Measurements from ENCODE around the gene FAM8A1. TPM values are rescaled to one million over a fixed set of nuclear protein-coding genes. Genes with fewer than 3 reads are reported as not detected.

FAM8A1 gene
- polyA plus RNA-seq, 3 donors, result 9.0 to 12.5 (median 11.1) TPM

DNA sequence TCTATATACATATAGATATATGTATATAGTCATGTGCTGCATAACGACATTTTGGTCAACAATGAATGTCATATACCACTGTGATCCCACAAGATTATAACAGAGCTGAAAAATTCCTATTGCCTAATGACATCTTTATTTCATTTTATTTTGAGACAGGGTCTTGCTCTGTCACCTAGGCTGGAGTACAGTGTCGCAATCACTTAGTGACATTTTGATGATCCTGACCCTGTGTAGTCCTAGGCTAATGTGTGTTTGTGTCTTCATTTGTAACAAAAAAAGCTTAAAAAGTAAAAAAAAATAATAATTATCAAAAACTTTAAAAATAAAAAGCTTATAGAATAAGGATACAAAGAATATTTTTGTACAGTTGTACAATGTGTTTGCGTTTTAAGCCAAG is 4.0 kb upstream of the FAM8A1 start:
- no peak overlapping the region for H3K27ac ChIP-seq (ENCODE audit: low read depth, low read length)
- 92 to 96% (median 95%) methylated on average over 3 of the region's 3 CpGs for WGBS, 3 donors

DNA sequence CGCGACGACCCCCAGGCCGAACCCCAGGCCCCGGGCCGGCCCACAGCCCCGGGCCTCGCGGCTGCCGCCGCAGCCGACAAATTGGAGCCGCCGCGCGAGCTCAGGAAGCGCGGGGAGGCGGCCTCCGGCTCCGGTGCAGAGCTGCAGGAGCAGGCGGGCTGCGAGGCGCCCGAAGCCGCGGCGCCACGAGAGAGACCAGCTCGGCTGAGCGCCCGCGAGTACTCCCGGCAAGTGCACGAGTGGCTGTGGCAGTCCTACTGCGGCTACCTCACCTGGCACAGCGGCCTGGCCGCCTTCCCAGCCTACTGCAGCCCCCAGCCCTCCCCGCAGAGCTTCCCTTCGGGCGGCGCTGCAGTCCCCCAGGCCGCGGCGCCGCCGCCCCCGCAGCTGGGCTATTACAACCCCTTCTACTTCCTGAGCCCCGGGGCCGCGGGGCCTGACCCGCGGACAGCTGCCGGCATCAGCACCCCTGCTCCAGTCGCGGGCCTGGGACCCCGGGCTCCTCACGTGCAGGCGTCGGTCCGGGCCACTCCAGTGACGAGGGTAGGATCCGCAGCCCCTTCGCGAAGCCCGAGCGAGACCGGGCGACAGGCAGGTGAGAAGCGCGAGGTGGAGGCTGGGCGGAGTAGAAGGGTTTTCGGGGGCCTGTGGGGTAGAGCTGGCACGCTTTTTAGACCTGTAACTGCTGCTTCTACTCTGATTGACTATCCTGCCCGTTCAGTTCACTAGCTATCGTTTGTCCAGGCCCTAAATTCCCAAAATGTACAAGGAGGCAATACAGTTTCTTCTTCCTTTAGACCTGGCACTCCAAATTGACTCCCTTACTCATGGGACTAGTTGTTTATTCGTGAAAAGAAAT is 654 bp downstream of the FAM8A1 start:
- 0% methylated on average over 63 to 77 of the region's 77 CpGs for WGBS, 3 donors
- peak overlapping the region; percentile 44 for H3K27ac ChIP-seq (ENCODE audit: low read depth, low read length)

DNA sequence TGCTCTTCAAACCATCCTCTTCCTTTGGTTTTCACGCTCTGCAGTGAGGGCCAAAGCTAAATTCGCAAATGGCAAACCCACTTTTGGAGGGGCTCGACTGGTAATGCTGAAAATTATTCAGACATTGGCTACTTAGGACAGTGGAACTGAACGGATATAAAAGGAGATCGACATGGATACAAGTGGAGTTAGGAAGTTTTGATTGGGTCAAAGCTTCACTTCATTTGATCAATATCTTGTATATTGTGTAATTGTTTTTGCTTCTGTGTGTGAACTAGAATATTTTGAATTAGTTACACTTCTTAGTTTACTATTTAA is 1.2 kb downstream of the FAM8A1 start:
- H3K27ac ChIP-seq (ENCODE audit: low read depth, low read length), result peak overlapping the region; percentile 44
- WGBS, 3 donors, result 5 to 9% (median 7%) methylated on average over 5 of the region's 5 CpGs

DNA sequence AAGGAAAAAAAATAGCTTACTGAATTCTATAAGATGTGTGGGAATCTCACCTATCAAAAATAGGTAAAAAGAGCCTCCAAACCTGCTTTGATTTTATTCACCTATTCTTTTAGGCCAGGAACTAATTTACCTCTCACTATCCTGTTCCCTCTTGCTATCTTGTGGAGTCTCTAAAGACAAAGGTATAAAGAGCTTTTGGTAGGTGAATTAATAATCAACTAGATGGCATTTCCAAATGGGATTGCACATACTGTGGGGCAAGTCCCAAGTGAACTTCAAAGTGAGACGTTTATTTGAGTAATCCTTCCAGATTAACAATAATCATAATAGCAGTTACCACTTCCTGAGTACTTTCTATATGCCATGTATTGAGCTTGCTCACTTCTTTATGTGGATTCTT is 2.8 kb downstream of the FAM8A1 start:
- 4 to 18% (median 5%) methylated on average over 1 of the region's 1 CpG for WGBS, 3 donors
- no peak overlapping the region for H3K27ac ChIP-seq (ENCODE audit: low read depth, low read length)

DNA sequence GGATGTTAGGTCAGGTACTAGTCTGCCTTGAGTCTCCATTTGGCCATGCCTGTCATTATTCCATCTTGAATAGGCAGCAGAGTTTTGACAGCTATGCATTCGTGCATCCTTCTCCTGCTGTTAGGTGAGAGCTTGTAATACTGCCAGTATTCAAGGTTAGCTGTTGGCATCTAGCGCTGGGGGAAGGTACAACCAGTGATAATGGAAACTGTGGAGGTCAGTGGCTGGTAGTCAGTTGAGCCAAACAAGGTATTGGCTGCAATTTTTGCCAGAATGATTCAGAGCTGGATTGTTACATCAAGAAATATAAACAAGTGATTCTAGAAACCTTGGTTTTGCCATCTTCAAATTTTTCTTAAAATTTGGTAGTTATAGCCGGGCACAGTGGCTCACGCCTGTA is 6.5 kb downstream of the FAM8A1 start:
- WGBS, 3 donors, result 77 to 98% (median 95%) methylated on average over 4 of the region's 4 CpGs
- no peak overlapping the region for H3K27ac ChIP-seq (ENCODE audit: low read depth, low read length)

DNA sequence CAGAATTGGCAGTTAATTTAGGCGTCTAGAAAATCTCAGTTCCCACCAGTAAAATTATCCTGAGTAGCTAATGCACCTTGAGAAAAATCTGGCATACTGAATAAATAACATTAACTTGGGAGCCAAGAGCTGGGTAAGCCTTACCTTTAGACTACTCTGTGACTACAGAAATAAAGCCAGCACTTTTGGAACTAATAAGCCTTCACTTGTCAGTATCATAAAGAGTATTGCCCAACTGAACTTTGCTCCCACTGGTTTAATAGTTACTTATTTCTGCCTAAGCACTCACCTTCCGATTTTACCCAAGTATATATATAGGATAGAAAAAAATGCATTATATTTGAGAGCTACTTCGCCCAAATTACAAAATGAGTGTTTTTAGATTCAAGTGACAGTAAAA is 10.7 kb downstream of the FAM8A1 start:
- H3K27ac ChIP-seq (ENCODE audit: low read depth, low read length), result no peak overlapping the region
- 37 to 86% (median 82%) methylated on average over 3 of the region's 3 CpGs for WGBS, 3 donors

DNA sequence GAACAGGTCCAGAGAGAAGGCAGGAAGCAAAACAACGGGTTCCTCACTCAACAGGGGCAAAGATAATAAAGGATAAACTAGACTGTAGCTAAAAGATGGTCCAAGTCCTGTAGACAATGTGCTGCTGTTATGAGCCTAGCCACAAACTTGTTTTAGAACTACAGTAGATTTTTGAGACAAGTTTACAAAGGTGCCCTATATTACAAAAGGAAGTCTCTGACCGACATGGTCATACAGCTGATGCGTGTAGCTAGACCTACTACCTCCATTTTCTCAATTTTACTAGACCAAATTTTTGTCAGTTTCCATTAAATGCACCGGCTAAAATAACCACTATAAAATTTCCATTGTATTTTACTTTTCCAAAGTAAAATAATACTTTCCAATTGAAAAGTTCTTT is 11.9 kb downstream of the FAM8A1 start:
- H3K27ac ChIP-seq (ENCODE audit: low read depth, low read length), result no peak overlapping the region
- WGBS, 3 donors, result 88 to 91% (median 88%) methylated on average over 4 of the region's 4 CpGs

DNA sequence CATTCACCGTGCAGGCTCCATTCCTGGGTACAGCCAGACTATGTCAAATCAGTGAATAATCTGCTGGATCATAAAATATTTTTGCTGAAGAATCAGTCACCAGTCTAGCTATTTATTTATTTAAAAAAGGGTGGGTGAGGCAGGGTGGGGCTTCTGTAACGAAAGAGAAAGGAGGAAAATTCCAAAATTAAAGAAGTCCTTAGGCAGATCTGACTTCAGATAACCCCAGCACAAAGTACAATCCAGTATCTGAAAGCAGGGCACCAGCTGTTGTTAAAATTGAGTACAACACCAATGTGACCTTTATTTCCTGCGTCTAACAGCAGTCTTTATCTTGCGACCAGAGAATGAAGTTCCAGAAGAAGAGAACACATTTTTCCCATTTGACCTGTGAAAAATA is 15.7 kb downstream of the FAM8A1 start:
- WGBS, 3 donors, result 77 to 90% (median 90%) methylated on average over 4 of the region's 4 CpGs

DNA sequence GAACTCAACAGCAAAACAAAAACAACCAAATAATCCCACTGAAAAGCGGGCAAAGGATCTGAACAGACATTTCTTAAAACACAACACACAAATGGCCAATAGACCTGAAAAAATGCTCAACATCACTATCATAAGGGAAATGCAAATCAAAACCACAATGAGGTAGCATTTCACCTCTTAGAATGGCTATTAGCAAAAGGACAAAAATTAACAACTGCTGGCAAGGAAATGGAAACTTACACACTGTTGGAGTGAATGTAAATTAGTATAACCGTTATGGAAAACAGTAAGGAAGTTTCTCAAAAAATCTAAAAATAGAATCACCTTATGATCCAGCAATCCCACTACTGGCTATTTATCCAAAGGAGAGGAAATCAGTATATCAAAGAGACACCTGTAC is 20.9 kb downstream of the FAM8A1 start:
- WGBS, 3 donors, result 65 to 74% (median 67%) methylated on average over 2 of the region's 2 CpGs
- H3K27ac ChIP-seq (ENCODE audit: low read depth, low read length), result no peak overlapping the region

More for the DNA sequence above, 15.7 kb downstream of the FAM8A1 start:
- no peak overlapping the region for H3K27ac ChIP-seq (ENCODE audit: low read depth, low read length)

DNA sequence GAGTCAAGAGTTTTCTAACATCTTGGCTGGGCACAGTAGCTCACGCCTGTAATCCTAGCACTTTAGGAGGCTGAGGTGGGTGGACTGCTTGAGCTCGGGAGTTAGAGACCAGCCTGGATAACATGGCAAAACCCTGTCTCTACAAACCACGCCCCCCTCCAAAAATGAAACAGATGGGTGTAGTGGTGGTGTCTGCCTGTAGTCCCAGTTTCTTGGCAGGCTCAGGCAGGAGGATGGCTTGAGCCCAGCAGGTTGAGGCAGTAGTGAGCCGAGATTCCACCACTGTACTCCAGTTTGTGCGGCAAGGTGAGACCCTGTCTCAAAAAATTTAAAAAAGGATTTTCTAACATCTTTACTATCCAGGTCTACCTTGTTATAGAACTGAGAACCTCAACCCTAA is 22.0 kb downstream of the FAM8A1 start:
- 93 to 94% (median 93%) methylated on average over 5 of the region's 5 CpGs for WGBS, 3 donors
- H3K27ac ChIP-seq (ENCODE audit: low read depth, low read length), result no peak overlapping the region

DNA sequence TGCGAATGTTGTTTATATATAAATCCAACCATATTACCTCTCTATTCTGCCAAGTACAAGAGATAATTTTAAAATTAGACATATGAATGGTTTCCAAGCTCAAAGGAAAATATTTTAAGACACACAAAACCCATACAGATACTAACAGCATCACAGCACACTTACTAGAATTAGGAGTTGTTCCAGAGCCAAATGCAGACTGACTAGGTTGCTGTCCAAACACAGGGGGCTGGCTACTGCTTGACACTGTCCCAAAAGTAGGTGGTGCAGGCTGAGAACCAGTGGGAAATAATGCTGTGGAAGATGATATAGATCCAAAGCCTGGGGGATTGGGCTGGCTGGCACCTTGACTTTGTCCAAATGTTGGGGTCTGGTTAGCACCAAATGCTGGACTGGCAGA is 24.3 kb downstream of the FAM8A1 start:
- no peak overlapping the region for H3K27ac ChIP-seq (ENCODE audit: low read depth, low read length)
- 84 to 95% (median 93%) methylated on average over 1 of the region's 1 CpG for WGBS, 3 donors

DNA sequence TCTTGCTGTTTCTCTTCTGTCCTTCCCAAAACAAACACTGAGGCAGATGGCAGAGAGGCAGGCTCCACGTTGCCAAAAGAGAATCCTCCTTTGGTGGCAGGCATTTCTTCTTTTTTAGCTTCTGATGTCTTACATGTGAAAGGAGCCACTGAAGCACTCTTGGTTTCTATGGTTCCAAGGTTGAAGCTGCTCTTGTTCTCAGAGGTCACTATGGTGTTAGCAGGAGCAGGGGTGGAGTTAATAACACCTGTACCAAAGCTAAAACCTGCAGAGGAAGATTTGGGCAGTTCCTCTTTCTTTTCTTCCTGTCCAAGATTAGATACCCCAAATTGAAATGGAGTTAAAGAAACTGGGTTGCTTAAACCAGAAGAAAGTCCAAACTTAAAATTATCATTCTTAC is 28.8 kb downstream of the FAM8A1 start:
- H3K27ac ChIP-seq (ENCODE audit: low read depth, low read length), result no peak overlapping the region
- 64 to 76% (median 73%) methylated on average over 1 of the region's 1 CpG for WGBS, 3 donors

DNA sequence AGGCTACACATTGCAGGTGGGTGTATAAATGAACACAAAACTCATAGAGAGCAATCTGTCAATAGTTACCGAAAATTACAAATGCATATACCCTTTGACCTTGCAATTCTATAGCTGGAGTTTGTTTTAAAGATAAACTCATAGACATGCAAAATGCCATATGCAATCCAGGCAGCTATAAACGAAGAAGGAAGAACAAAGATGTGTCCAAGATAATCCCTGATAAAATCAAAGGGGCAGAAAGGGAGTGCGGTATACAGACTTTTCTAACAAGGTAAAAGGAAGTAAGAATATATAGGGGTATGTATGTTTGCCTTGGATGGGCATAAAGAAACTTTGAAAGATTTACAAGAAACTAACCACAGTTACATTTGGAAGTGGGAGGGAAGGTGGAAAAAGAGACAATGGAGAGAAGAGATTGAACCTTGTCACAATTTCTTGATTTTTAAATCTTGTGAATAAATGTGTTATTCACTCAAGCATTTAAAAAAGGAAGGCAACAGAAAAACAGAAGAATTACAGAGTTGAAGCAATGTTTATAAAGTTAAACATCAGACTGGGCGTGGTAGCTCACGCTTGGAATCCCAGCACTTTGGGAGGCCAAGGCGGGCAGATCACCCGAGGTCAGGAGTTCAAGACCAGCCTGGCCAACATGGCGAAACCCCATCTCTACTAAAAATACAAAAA is 29.9 kb downstream of the FAM8A1 start:
- H3K27ac ChIP-seq (ENCODE audit: low read depth, low read length), result no peak overlapping the region
- 85 to 87% (median 86%) methylated on average over 8 of the region's 8 CpGs for WGBS, 3 donors

DNA sequence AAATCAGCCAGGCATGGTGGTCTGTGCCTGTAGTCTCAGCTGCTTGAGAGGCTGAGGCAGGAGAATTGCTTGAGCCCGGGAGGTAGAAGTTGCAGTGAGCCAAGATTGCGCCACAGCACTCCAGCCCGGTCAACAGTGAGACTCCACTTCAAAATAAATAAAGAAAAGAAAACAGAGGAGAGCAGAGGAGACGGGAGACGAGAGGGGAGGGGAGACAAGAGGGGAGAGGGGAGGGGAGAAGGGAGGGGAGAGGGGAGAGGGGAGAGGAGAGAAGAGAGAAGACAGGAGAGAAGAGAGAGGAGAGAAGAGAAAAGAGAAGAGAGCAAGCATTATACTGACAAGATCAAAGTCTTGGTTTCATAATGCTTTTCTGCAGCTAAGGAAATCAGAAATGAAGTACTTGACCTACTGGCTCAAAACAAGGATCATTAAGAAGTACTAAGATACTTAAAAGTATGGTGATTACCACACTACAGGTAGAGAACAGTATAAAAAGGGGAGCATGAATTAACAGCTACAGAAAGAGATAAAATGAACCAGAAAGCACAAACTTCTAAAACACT is 30.5 kb downstream of the FAM8A1 start:
- 45 to 57% (median 54%) methylated on average over 5 of the region's 5 CpGs for WGBS, 3 donors
- H3K27ac ChIP-seq (ENCODE audit: low read depth, low read length), result no peak overlapping the region

DNA sequence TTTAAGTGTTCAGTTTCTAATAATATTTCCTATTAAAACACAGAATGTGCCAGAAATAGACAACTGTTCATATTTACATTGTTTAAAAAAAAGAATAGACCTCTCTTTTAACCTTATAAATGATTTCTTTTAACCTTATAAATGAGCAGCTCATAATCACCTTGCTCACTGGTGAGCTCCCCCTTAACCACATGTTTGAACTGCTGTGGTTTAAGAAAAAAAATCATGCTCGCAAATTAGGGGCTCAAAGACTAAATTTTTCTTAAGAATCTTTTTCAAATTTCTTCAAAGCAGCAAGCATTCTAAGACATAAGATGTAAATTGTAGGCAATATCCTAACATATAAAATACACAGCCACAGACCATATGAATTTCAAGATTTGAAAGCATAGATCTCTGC is 32.8 kb downstream of the FAM8A1 start:
- no peak overlapping the region for H3K27ac ChIP-seq (ENCODE audit: low read depth, low read length)
- 91 to 93% (median 92%) methylated on average over 1 of the region's 1 CpG for WGBS, 3 donors

DNA sequence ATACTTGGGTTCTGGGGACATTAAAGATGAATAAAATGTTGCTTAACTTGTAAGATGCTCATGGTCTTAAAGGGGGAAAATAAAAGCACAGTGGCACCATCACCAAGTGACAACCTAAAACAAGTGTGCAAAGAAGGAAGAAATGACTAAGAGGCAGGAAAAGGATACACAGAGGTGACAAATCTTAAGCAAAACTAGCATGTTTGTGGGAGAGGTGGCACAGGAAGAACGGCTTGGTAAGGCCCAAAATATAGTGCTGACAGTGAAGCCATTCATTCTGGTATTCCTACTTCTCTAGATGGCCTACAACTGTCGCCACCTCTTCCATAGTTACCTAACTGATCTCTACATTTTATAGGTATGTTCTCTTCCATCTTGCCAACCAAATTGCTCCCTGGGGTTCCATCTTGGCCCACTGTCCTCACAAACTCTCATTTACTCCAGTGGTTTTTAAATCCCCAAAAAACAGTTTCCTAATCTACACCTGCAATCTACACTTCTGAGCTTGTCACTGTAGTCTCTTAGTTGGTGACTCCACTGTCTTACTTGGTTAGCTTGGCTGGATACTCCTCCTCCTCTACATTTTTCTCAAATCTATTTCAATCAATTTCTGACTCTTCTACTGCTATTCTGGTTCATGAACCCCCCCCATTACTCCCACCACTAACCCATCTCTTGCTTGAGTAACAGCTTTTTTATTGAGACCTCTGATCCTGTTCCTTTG is 33.5 kb downstream of the FAM8A1 start:
- H3K27ac ChIP-seq (ENCODE audit: low read depth, low read length), result no peak overlapping the region
- 75 to 91% (median 79%) methylated on average over 2 of the region's 2 CpGs for WGBS, 3 donors

DNA sequence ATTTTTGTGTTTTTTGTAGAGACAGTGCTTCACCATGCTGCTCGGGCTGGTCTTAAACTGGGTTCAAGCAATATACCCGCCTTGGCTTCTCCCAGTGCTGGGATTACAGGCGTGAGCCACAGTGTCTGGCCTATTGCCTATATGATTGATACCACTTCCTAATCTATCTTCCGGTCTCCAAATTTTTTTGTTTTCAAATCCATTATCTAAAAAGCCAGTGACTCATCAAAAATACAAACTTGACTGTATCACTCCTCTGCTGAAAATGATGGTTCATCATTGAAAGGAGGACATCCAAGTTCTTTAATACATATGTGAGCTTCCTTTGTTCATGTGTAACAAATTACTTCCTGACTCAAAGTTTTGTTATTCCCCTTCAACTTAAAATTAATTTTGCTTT is 35.5 kb downstream of the FAM8A1 start:
- H3K27ac ChIP-seq (ENCODE audit: low read depth, low read length), result no peak overlapping the region
- WGBS, 3 donors, result 96 to 98% (median 96%) methylated on average over 4 of the region's 4 CpGs

DNA sequence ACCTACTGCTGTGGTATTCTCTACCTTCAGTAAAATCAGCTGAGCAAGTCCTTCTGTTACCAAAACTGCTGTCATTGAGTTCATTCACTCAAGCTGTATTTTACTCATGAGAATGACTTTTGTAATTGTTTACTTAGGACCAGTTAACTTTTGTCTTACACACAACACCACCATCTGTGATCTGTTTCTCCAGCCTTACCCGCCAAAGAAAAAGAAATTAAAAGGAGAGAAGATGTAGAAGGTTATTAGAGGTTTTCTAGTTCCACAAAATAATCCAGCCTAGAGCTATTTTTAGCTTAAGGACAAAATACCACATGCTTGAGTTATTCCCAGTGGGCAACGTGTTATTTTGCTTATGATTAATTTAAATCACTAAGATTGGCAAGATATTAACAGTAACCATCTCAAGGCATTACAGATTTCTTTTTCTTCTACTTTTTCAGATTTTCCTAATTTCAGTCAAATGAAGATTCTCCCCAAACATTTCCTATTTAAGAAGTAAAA is 38.2 kb downstream of the FAM8A1 start:
- 67 to 74% (median 69%) methylated on average over 2 of the region's 2 CpGs for WGBS, 3 donors
- H3K27ac ChIP-seq (ENCODE audit: low read depth, low read length), result no peak overlapping the region

DNA sequence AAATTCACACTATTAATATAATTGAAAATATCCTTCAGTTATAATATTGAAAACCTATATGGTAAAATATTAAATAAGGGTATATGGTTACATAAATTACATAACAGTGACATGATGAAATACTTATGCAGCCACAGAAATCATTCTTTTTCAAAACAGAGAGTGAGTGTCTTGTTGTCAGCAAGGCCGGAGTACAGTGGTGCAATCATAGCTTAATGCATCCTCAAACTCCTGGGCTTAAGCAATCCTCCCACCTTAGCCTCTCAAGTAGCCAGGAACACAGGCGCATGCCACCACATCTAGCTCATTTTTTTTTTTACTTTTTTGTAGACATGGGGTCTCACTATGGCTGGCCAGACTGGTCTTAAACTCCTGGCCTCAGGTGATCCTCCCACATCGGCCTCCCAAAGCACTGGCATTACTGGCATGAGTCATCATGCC is 40.4 kb downstream of the FAM8A1 start:
- no peak overlapping the region for H3K27ac ChIP-seq (ENCODE audit: low read depth, low read length)
- 77 to 97% (median 79%) methylated on average over 3 of the region's 3 CpGs for WGBS, 3 donors

All from adipose tissue (tissue), 3 donors.